ENCODE measurements around the gene FBXO41. TPM values are rescaled to one million over a fixed set of nuclear protein-coding genes. Genes with fewer than 3 reads are reported as not detected.
A peak's percentile ranks its signal among the peaks of the same experiment; 100 is the strongest.

FBXO41 gene
- total RNA-seq, 1 donor from 2014 or later = 2.1 TPM

DNA sequence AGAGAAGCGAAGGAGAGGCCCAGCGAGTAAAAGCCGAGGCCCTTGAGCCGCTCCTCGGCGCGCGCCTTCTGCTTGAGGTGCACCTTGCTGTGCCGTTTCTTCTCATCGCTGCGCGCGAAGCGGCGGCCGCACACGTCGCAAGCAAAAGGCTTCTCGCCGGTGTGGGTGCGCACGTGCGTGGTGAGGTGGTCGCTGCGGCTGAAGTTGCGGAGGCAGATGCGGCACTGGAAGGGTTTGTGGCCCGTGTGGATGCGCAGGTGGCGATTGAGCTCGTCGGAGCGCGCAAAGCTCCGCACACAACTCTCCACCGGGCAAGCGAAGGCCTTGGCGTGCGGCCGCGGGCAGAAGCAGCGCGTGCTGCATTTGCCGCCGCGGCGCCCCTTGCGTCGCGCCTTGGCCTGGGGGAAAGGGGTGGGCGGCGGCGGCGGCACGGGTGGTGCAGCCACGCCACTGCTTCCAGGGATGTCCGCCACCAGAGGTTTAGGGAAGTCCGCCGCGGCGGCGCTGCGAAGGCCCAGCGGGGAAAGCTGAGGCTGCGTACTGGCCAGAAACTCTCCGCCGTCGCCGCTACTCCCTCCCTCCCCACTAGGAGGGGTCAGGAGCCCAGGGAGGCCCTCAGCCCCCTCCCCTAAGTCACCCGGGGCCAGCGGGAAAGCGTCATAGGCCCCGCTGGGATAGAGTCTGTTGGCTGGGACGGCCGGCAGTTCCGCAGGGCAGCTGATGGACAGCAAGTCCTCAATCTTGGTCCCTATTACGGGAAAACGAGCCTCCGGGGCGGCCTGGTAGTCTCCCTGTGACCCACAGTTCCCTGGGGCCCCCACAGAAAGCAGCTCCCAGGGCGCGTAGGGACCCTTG, 7.4 kb upstream of the FBXO41 start:
- Histone ChIP-seq H3K4me3 (peak overlapping the region; percentile 23), H3K4me1 (peaks cover 11% of the 10 kb centered on the region), H3K27ac (no peak overlapping the region), H3K36me3 (no peaks in the 10 kb centered on the region), H3K9me3 (no peaks in the 10 kb centered on the region), H3K27me3 (peaks cover 83% of the 10 kb centered on the region)
- DNase-seq (no peak), ATAC-seq (no peak)
- TF ChIP-seq, protein P1, sequence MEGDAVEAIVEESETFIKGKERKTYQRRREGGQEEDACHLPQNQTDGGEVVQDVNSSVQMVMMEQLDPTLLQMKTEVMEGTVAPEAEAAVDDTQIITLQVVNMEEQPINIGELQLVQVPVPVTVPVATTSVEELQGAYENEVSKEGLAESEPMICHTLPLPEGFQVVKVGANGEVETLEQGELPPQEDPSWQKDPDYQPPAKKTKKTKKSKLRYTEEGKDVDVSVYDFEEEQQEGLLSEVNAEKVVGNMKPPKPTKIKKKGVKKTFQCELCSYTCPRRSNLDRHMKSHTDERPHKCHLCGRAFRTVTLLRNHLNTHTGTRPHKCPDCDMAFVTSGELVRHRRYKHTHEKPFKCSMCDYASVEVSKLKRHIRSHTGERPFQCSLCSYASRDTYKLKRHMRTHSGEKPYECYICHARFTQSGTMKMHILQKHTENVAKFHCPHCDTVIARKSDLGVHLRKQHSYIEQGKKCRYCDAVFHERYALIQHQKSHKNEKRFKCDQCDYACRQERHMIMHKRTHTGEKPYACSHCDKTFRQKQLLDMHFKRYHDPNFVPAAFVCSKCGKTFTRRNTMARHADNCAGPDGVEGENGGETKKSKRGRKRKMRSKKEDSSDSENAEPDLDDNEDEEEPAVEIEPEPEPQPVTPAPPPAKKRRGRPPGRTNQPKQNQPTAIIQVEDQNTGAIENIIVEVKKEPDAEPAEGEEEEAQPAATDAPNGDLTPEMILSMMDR (IDR thresholded peaks at IDR 0.05) = no peak
- intact Hi-C loops (cut with DNase I) = no loop called here

DNA sequence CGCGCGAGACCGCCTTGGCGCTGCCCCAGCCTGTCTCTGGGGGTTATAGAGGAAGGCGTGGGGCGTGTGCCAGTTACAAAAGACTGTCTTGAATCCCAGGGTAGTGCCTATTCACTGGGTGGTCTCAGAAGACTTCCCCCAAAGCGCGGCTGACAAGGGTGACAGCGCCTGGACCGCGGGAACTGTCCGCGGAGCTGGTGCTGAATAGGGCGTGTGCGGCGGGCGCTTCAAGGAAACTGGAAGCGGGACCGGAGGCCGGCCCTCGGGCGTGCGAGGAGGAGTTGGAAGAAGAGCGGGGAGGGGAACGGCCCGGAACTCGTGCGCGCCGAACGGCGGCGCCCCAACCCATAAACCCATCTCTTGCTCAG, 6.8 kb upstream of the FBXO41 start:
- DNase-seq = peak; percentile 73
- peaks cover 11% of the 10 kb centered on the region for H3K4me1 ChIP-seq
- H3K36me3 ChIP-seq = no peaks in the 10 kb centered on the region
- intact Hi-C loops (cut with DNase I) = no loop called here
- peak overlapping the region; percentile 23 for H3K4me3 ChIP-seq
- H3K9me3 ChIP-seq = no peaks in the 10 kb centered on the region
- no peak overlapping the region for H3K27ac ChIP-seq
- peaks cover 83% of the 10 kb centered on the region for H3K27me3 ChIP-seq
- TF ChIP-seq, protein P1 (IDR thresholded peaks at IDR 0.05) = no peak
- ATAC-seq = peak; percentile 77

DNA sequence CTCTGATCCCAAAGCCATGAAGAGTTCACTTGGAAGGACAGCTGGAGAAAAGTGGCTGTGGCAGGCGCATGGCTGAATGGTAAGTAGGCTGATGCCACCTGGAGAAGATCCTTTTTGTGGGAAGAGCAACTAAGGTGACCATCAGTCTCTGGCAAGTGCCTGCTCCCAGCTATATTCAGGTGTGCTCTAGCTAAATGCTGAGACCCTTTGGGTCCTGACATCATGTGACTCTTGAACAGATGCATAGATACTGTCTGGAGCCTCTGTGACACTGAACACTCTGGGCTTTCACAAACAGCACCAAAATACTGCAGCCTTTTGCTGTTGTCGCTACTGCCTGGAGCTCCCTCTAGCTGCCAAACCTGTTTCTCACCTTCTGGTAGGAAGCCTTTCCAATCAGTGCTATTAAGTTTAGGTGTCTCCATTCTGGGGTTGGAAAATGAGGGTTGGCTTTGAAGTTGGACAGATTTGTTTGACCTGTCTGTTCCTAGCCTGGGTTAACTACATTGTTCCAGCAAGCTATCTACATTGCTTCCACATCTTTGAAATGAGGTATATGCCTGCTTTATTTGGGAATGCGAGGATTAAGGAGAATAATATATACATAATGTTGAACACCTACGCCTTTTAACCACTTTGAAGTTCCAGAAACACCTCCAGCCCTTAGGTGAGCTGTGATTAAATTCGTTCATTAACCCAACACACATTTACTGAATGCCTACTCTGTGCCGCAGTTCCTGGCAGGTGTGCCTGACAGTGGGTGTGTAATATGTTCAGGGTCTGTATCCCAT, 6.0 kb upstream of the FBXO41 start:
- intact Hi-C loops (cut with DNase I) = no loop called here
- ATAC-seq (peak; percentile 19), DNase-seq (no peak)
- Histone ChIP-seq H3K4me3 (no peak overlapping the region), H3K27ac (no peak overlapping the region), H3K36me3 (no peaks in the 10 kb centered on the region), H3K27me3 (peaks cover 77% of the 10 kb centered on the region), H3K4me1 (peaks cover 14% of the 10 kb centered on the region), H3K9me3 (no peaks in the 10 kb centered on the region)
- TF ChIP-seq, protein P1 (IDR thresholded peaks at IDR 0.05) = peak; percentile 40

DNA sequence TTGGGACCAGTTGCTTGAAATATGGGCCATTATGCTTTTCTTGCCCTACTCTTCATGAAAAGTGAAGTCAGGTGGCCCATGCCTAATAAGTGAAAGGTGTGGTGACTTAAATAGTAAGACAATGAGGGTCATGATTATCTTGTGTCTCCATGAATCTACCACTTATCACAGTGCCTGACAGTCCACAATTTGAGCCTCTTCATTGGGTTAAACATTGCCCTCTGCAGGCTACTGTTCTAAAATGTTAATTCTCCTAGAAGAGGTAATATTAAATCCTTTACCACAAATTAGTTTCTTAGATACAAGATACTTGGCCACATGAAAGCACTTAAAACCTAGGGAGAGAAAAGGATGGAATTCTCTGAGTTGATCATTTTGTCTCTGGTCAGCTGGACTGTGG, 5.0 kb upstream of the FBXO41 start:
- Histone ChIP-seq H3K27ac (no peak overlapping the region), H3K4me3 (no peak overlapping the region), H3K36me3 (no peaks in the 10 kb centered on the region), H3K4me1 (peaks cover 19% of the 10 kb centered on the region), H3K9me3 (no peaks in the 10 kb centered on the region), H3K27me3 (peaks cover 68% of the 10 kb centered on the region)
- ATAC-seq = no peak
- intact Hi-C loops (cut with DNase I) = no loop called here
- no peak for DNase-seq
- TF ChIP-seq, protein P1 (IDR thresholded peaks at IDR 0.05) = no peak

DNA sequence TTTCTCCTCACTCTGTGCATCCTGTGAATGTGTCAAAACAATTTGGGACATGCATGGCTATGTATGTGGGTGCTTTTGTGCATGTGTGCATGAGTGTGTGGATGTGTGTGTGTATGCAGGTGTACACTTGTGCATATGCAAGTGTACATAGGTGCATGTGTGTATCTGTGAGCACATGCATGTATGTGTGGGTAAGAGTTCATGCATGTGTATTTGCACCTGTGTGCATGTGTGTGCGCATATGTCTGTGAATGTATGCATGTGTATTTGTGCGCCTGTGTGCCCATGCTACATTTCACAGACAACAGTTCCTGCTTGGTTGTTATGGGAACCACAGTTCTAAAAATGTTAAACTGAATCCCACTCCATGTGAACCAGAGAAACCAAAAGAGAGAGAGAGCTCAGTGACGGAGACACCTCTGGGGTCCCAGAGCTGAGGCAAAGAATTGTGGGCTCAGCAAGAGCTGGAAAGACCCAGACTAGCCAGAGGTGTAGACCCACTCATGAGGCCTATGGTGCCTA, 1.9 kb upstream of the FBXO41 start:
- Histone ChIP-seq H3K27me3 (peaks cover 37% of the 10 kb centered on the region), H3K36me3 (no peaks in the 10 kb centered on the region), H3K9me3 (no peaks in the 10 kb centered on the region), H3K4me3 (no peak overlapping the region), H3K4me1 (peaks cover 18% of the 10 kb centered on the region), H3K27ac (no peak overlapping the region)
- TF ChIP-seq, protein P1 (IDR thresholded peaks at IDR 0.05) = no peak
- no peak for ATAC-seq
- no peak for DNase-seq
- intact Hi-C loops (cut with DNase I) = no loop called here
